ENCODE data around the gene LHPP. TPM values are rescaled to one million over a fixed set of nuclear protein-coding genes. Genes with fewer than 3 reads are reported as not detected.

Gene LHPP
- total and polyA plus RNA-seq, 10 donors, result 16.8 to 36.8 (median 23.5) TPM

GRCh38 chr10:124419635-124420034 lies 42.0 kb upstream of the LHPP start:
- 85 to 91% (median 88%) methylated on average over 10 of the region's 10 CpGs for WGBS, 5 donors
- no peak for TF ChIP-seq CTCF (IDR thresholded peaks at IDR 0.05 in 8 of 11, conservative IDR thresholded peaks at IDR 0.05 in 3 of 11)
- no peak for TF ChIP-seq POLR2AphosphoS5 (IDR thresholded peaks at IDR 0.05)
- no peak for TF ChIP-seq POLR2A (IDR thresholded peaks at IDR 0.05)
- intact Hi-C loops (cut with DNase I; ENCODE audit: low total_unique reads), result no loop called here
- DNase-seq, result peak; percentile 84
- Histone ChIP-seq H3K4me3 (peak overlapping the region in 4 of 8 donors; percentile 85 to 93 (median 90)), H3K4me1 (peaks cover 5 to 46% (median 24%) of the 10 kb centered on the region in 6 donors), H3K36me3 (no peaks in the 10 kb centered on the region), H3K9me3 (no peaks in the 10 kb centered on the region), H3K27me3 (replicated peaks in 1 of 7) (peaks cover 0 to 50% (median 3%) of the 10 kb centered on the region in 7 donors), H3K27ac (peak overlapping the region in 1 of 8 donors; percentile 93)

GRCh38 chr10:124420254-124420653 lies 41.4 kb upstream of the LHPP start:
- TF ChIP-seq CTCF (IDR thresholded peaks at IDR 0.05 in 8 of 11, conservative IDR thresholded peaks at IDR 0.05 in 3 of 11) (no peak), POLR2AphosphoS5 (IDR thresholded peaks at IDR 0.05) (no peak), POLR2A (IDR thresholded peaks at IDR 0.05) (no peak)
- H3K27ac ChIP-seq, result no peak overlapping the region
- 27 to 81% (median 72%) methylated on average over 1 of the region's 1 CpG for WGBS, 5 donors
- H3K9me3 ChIP-seq, result no peaks in the 10 kb centered on the region
- H3K4me1 ChIP-seq, result peaks cover 5 to 40% (median 22%) of the 10 kb centered on the region in 6 donors
- intact Hi-C loops (cut with DNase I; ENCODE audit: low total_unique reads), result no loop called here
- no peak overlapping the region for H3K4me3 ChIP-seq
- H3K36me3 ChIP-seq, result no peaks in the 10 kb centered on the region
- peaks cover 0 to 57% (median 3%) of the 10 kb centered on the region in 7 donors for H3K27me3 ChIP-seq (replicated peaks in 1 of 7)
- peak; percentile 68 for DNase-seq

DNA sequence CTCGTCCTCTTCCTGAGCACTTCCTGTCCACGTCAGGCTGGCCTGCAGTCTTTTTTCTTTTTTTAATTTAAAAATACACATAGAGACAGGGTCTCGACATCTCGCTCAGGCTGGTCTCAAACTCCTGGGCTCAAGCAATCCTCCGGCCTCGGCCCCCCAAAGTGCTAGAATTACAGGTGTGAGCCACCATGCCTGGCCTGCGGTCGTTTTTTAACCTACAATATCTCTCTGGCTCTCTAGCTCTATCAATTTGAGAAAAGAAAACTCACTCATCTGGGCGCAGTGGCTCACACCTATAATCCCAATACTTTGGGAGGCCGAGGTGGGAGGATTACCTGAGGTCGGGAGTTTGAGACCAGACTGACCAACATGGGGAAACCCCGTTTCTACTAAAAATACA lies 38.9 kb upstream of the LHPP start:
- 70 to 77% (median 73%) methylated on average over 12 of the region's 12 CpGs for WGBS, 5 donors
- intact Hi-C loops (cut with DNase I; ENCODE audit: low total_unique reads), result no loop called here
- Histone ChIP-seq H3K9me3 (no peaks in the 10 kb centered on the region), H3K27me3 (replicated peaks in 1 of 7) (peaks cover 0 to 76% (median 3%) of the 10 kb centered on the region in 7 donors), H3K36me3 (no peaks in the 10 kb centered on the region), H3K4me3 (no peak overlapping the region), H3K4me1 (peaks cover 2 to 15% (median 10%) of the 10 kb centered on the region in 6 donors), H3K27ac (no peak overlapping the region)
- no peak for TF ChIP-seq POLR2AphosphoS5 (IDR thresholded peaks at IDR 0.05)
- no peak for TF ChIP-seq POLR2A (IDR thresholded peaks at IDR 0.05)
- TF ChIP-seq CTCF (IDR thresholded peaks at IDR 0.05 in 8 of 11, conservative IDR thresholded peaks at IDR 0.05 in 3 of 11), result no peak
- peak; percentile 19 for DNase-seq

DNA sequence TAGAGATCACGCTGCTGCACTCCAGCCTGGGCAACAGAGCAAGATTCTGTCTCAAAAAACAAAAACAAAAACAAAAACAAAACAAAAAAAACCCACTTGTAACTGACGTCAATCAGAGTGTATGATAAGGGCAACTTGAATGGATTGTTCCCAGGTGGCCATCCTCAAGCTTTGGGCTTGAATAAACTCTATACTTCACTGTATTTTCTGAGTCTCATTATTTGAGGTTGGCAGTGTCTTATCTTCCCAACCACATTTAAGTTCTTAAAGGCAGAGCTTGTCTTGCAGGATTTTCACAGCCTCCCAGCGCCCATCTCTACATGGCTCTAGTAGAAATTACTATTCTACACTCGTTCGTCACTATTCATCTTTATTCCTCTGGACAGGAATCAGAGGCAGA lies 37.8 kb upstream of the LHPP start:
- no peak overlapping the region for H3K27ac ChIP-seq
- WGBS, 5 donors, result 84 to 95% (median 87%) methylated on average over 5 of the region's 5 CpGs
- intact Hi-C loops (cut with DNase I; ENCODE audit: low total_unique reads), result no loop called here
- H3K9me3 ChIP-seq, result no peaks in the 10 kb centered on the region
- H3K36me3 ChIP-seq, result no peaks in the 10 kb centered on the region
- H3K4me1 ChIP-seq, result peaks cover 0 to 9% (median 5%) of the 10 kb centered on the region in 6 donors
- peaks cover 0 to 76% (median 3%) of the 10 kb centered on the region in 7 donors for H3K27me3 ChIP-seq (replicated peaks in 1 of 7)
- no peak for DNase-seq
- TF ChIP-seq POLR2AphosphoS5 (IDR thresholded peaks at IDR 0.05), result no peak
- TF ChIP-seq POLR2A (IDR thresholded peaks at IDR 0.05), result no peak
- no peak for TF ChIP-seq CTCF (IDR thresholded peaks at IDR 0.05 in 8 of 11, conservative IDR thresholded peaks at IDR 0.05 in 3 of 11)
- H3K4me3 ChIP-seq, result no peak overlapping the region

Data from spleen (tissue), 11 donors.